Measurements from ENCODE around the gene ZBTB20.

The ZBTB20 gene

GRCh38 chr3:114307832-114308231 is 839.3 kb downstream of the ZBTB20 start:
- TF ChIP-seq FOXP2 (optimal IDR thresholded peaks at IDR 0.05; ENCODE audit: borderline replicate concordance, extremely low read depth, extremely low read length, insufficient read depth), result no peak
- no peak for TF ChIP-seq SIN3A (IDR thresholded peaks at IDR 0.05; ENCODE audit: borderline replicate concordance, insufficient read depth, low read length)

- TF ChIP-seq SIN3A (IDR thresholded peaks at IDR 0.05; ENCODE audit: borderline replicate concordance, insufficient read depth, low read length) (no peak), FOXP2 (optimal IDR thresholded peaks at IDR 0.05; ENCODE audit: borderline replicate concordance, extremely low read depth, extremely low read length, insufficient read depth) (no peak), TAF1 (IDR thresholded peaks at IDR 0.05; ENCODE audit: borderline replicate concordance, insufficient read depth, low read length) (no peak), REST (IDR thresholded peaks at IDR 0.05; ENCODE audit: insufficient read depth in 1 of 2, low read depth in 2 of 2, low read length in 2 of 2) (no peak), POLR2AphosphoS5 (IDR thresholded peaks at IDR 0.05; ENCODE audit: low read depth, low read length) (no peak)
Observed at GRCh38 chr3:114307222-114307830, 839.8 kb downstream of the ZBTB20 start.

GRCh38 chr3:114299941-114300624 is 847.0 kb downstream of the ZBTB20 start:
- TF ChIP-seq REST (IDR thresholded peaks at IDR 0.05; ENCODE audit: insufficient read depth in 1 of 2, low read depth in 2 of 2, low read length in 2 of 2), result no peak
- no peak for TF ChIP-seq POLR2AphosphoS5 (IDR thresholded peaks at IDR 0.05; ENCODE audit: low read depth, low read length)
- no peak for TF ChIP-seq SIN3A (IDR thresholded peaks at IDR 0.05; ENCODE audit: borderline replicate concordance, insufficient read depth, low read length)
- no peak for TF ChIP-seq FOXP2 (optimal IDR thresholded peaks at IDR 0.05; ENCODE audit: borderline replicate concordance, extremely low read depth, extremely low read length, insufficient read depth)
- no peak for TF ChIP-seq TAF1 (IDR thresholded peaks at IDR 0.05; ENCODE audit: borderline replicate concordance, insufficient read depth, low read length)

- TF ChIP-seq REST (IDR thresholded peaks at IDR 0.05; ENCODE audit: insufficient read depth in 1 of 2, low read depth in 2 of 2, low read length in 2 of 2) (no peak), SIN3A (IDR thresholded peaks at IDR 0.05; ENCODE audit: borderline replicate concordance, insufficient read depth, low read length) (no peak), FOXP2 (optimal IDR thresholded peaks at IDR 0.05; ENCODE audit: borderline replicate concordance, extremely low read depth, extremely low read length, insufficient read depth) (no peak), POLR2AphosphoS5 (IDR thresholded peaks at IDR 0.05; ENCODE audit: low read depth, low read length) (no peak), TAF1 (IDR thresholded peaks at IDR 0.05; ENCODE audit: borderline replicate concordance, insufficient read depth, low read length) (no peak)
Observed at GRCh38 chr3:114299421-114299820, 847.7 kb downstream of the ZBTB20 start.

- no peak for TF ChIP-seq FOXP2 (optimal IDR thresholded peaks at IDR 0.05; ENCODE audit: borderline replicate concordance, extremely low read depth, extremely low read length, insufficient read depth)
- TF ChIP-seq REST (IDR thresholded peaks at IDR 0.05; ENCODE audit: insufficient read depth in 1 of 2, low read depth in 2 of 2, low read length in 2 of 2), result no peak
- TF ChIP-seq SIN3A (IDR thresholded peaks at IDR 0.05; ENCODE audit: borderline replicate concordance, insufficient read depth, low read length), result no peak
- TF ChIP-seq POLR2AphosphoS5 (IDR thresholded peaks at IDR 0.05; ENCODE audit: low read depth, low read length), result no peak
- no peak for TF ChIP-seq TAF1 (IDR thresholded peaks at IDR 0.05; ENCODE audit: borderline replicate concordance, insufficient read depth, low read length)
Observed at GRCh38 chr3:114295946-114296345, 851.1 kb downstream of the ZBTB20 start.
